Left lobe of liver (tissue), 2 donors: Measurements from ENCODE around the gene ANP32D. TPM values are rescaled to one million over a fixed set of nuclear protein-coding genes. Genes with fewer than 3 reads are reported as not detected.
A peak's percentile ranks its signal among the peaks of the same experiment; 100 is the strongest.
"Not testable (repeated sequence)": the region's sequence is repeated elsewhere in the genome, so short reads cannot be mapped to it uniquely, and the experiment has no call there.

ENCODE experiments used
- ATAC-seq: fragments of 200-7000 bp; cut with Tn5 transposase; one replicate; pipeline ENCODE4 v1.9.1; 2020; ENCODE audit warnings: mild to moderate bottlenecking, moderate library complexity
- DNase-seq: peaks from one replicate; pipeline ENCODE4 v3.0.0-alpha.2; 2020; ENCODE audit warnings: low spot score
- total RNA-seq: library from RNA; stranded (reverse); gene quantifications from one replicate; pipeline ENCODE4 v1.2.1, GENCODE V29; 2021
- donor health status: DM: no; HTN: no; CAD: no; lungs with moderate emphysema.
- donor health status: DM: no; HTN: yes; CAD: no.

The ANP32D gene
- total RNA-seq: not detected

DNA sequence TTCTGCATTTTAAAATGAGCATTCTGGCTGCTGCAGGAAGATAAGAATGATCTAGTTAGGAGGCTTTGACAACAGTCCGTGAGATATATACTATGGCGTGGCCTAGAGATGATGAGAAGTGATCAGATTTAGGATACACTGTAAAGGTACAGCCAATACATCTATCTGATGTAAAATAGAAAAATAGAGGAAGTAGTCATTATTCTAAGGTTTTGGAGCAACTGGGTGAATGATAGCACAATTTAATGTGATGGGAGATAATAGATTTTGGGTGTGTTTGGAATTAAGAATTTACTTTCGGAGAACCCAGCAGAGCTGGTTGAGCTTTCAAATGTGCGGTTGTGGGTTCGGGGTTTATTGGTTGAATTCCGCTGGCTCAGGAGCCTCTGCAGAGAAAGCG, at the start of gene ANP32D:
Gene ANP32D, plus strand, starts transcription at position 301 of the 400 bp plus-strand sequence. CDS start 106 bp downstream, outside the sequence.
- DNase-seq (no peak), ATAC-seq (no peak)

DNA sequence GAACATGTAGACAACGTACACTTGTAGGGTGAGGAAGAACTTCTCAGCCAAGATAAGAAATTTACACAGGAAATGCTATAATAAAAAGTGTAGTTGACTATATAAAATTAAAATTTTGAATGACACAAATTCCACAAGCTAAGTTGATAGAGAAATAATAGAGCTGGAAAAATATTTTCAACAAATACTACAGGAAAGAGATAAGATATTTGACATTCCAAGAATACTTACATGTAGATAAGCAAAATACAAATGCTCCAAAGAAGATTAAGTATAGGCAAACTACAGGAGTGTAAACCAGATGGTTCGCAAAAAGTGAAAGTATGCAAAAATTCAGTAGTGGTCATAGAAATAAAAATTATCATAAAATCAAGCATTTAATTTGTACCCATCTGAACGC, 49.2 kb upstream of the ANP32D start:
- no peak for ATAC-seq
- DNase-seq: no peak

DNA sequence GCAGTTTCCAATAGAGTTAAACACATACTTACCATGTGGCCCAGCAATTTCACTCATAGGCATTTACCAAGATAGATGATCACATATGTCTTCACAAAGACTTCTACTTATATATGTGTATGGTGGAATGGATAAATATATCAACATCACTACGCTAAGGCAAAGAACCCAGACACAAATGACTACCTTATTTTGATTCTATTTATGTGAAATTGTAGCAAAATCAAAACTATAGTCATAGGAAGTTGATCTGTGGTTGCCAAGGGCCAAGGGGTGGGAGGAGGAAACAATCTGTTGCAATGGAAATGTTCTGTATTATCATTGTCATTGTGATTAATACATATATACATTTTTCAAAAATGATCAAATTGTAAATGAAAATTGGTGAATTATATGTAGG, 47.7 kb upstream of the ANP32D start:
- DNase-seq: no peak
- ATAC-seq: no peak

DNA sequence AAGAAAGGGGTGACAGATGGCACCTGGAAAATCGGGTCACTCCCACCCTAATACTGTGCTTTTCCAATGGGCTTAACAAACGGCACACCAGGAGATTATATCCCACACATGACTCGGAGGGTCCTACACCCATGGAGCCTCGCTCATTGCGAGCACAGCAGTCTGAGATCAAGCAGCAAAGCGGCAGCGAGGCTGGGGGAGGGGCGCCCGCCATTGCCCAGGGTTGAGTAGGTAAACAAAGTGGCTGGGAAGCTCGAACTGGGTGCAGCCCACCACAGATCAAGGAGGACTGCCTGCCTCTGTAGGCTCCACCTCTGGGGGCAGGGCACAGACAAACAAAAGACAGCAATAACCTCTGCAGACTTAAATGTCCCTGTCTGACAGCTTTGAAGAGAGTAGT, 38.3 kb upstream of the ANP32D start:
- not testable (repeated sequence) for ATAC-seq, DNase-seq

DNA sequence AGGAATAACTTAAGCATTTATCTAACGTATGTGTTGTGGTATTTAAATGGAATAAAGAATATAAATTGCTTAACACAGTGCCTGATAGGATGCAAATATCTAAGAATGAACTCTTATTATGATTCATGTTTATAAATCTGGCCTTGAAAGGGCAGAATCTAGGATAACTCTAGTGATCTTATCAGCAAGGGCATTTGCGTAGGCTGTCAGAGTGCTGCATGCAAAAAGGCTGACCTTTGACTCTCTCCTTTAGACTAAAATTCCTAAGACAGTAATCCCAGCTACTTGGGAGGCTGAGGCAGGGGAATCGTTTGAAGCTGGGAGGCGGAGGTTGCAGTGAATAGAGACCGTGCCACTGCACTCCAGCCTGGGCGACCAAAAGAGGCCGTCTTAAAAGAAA, 31.3 kb upstream of the ANP32D start:
- DNase-seq (no peak), ATAC-seq (no peak)

DNA sequence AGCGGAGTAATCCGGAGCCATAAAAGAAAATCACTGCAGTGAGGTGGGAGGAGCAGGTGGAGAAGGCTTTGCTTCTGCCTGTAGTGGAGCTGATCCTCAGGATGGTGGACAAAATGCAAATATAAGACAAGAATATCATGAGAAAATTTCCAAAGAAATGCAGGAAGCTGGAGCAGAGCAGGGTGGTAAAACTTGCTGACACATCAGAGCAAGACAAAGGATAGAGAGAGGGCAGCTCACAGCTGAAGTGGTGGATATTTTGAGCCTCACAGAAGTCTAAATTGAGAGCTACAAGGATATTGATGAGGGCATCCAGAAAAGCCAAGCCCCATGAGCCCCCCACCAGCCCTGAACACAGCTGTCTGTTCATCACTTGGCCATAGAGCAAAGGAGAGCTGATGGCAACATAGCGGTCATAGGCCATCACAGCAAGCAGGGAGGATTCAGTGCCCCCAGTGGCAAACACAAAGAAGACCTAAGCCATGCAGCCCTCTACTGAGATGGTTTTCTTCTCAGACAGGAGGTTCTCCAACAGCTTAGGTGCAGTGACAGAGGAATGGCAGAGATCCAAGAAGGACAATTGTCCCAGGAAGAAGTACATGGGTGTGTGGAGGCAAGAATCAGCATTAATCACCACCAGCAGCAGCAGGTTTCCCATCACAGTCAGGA, 30.0 kb upstream of the ANP32D start:
- no peak for DNase-seq
- peak; percentile 19 for ATAC-seq

DNA sequence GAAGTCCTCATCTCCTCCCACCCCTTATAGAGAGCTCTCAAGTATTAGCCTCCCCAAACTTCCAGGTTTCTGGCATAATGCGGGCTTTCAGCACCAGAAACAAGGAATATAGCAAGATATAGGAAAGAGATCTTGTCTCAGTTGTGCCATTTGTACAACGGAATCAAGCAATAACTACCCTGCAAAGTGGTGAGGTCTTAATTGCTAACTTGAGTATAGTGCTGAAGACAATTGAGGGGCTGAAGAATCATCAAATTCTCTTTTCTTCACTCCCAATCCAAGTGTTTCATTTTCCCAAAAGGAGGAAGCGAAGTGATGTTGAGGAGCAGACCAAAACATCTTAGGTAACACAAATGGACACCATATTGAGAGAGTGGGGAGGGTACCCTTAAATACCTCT, 26.8 kb upstream of the ANP32D start:
- ATAC-seq (no peak), DNase-seq (no peak)

DNA sequence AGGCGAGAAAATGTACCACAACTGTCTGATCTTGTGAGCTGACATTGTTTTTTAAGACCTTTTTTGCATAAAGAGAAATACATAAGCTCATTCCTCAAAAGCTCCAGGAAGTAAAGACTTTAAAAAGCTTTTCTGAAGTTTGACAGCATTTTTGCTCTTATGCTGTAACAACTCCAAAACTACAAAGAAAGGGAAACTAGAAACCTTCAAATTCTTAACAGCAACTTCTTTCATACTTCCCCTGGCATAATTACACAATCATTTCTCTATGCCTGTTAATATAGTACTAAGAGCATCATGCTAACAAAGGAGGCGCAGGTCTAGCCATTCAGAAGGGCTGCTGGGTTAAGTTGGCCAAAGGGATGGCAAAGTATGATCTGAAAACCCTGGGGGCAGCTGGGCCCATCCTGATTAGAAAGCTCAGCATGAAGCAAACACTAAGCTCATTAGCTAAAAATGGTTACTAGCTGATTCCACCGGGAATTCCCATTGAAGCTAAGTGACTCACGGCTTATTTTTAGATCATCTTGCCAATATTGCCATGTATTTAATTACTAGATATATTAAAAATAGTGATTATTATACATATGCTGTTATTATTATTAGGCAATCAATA, 26.1 kb upstream of the ANP32D start:
- ATAC-seq (no peak), DNase-seq (no peak)

DNA sequence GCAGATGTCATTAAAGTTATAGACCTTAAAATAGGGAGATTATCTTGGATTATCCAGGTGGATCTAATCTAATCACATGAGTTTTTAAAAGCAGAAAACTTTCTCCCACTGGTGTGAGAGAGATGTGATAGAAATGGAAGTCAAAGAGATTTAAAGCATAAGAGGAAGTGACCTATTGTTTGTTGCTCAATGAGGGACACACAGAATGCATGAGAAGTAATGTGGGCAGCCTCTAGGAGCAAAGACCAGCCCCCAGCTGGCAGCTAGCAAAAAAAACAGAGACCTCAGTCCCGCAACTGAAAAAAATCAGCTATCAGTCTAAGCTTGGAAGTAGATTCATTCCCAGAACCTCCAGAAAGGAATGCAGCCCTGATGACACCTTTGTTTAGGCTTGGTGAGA, 24.6 kb upstream of the ANP32D start:
- no peak for ATAC-seq

DNA sequence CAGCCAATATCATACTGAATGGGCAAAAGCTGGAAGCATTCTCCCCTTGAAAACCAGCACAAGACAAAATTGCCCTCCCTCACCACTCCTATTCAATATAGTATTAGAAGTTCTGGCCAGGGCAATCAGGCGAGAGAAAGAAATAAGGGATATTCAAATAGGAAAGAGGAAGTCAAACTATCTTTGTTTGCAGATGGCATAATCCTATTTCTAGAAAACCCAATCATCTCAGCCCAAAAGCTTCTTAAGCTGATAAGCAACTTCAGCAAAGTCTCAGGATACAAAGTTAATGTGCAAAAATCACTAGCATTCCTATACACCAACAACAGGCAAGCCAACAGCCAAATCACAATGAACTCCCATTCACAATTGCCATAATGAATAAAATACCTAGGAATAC, 21.0 kb upstream of the ANP32D start:
- no peak for DNase-seq
- no peak for ATAC-seq

More for the DNA sequence above, 24.6 kb upstream of the ANP32D start:
- DNase-seq: no peak

DNA sequence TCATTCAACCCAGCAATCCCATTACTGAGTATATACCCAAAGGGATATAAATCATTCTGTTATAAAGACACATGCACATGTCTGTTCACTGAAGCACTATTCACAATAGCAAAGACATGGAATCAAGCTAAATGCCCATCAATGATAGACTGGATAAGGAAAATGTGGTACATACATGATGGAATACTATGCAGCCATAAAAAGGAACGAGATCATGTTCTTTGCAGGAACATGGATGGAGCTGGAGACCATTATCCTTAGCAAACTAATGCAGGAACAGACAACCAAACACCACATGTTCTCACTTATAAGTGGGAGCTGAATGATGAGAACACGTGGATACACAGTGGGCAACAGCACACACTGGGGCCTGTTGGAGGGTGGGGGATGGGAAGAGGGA, 19.4 kb upstream of the ANP32D start:
- not testable (repeated sequence) for DNase-seq, ATAC-seq

DNA sequence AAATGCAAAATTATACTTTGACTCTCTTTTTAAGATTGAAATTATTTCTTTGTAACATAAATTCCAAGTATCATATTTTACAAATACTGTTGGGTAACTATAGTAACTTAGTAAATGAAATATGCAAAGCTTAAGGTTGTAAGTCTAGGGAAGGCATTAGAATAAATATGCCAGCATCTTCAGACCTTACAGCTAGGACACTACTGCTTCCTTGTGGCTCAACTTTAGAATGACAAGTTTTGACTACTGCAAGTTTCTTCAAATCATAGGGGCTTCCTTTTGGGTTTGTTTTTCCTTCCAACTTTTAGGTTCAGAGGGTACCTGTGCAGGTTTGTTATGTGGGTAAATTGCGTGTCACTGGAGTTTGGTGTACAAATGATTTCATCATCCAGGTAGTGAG, 17.7 kb upstream of the ANP32D start:
- DNase-seq (no peak), ATAC-seq (peak; percentile 41)

DNA sequence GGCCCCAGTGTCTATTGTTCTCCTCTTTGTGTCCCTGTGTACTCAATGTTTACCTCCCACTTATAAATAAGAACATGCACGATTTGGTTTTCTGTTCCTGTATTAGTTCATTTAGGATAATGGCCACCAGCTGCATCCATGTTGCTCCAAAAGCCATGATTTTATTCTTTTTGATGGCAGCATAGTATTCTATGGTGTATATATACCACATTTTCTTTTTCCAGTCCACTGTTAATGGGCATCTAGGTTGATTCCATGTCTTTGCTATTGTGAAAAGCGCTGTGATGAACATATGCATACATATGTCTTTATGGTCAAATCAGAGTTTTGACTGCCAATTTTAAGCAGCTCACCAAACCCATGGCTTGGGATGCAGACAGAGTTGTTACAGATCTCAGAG, 17.2 kb upstream of the ANP32D start:
- no peak for DNase-seq
- no peak for ATAC-seq

DNA sequence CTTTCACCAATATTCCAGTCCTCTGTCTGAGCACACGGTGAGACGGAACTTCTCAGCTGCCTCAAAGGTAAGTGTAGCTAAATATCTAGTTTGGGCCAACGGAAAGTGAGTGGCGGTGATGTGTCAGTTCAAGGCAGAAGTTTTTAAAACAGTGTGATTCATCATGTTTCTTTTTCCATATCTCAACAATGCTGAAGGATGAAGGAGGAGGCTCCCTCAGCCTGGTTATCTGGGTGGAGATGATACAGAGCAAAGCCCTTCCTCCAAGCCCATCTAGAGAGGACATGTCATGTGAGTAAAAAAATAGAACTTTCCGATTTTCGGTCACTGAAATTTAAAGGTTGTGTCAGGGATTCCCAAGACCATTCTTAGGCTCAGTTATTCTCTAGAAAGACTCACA, 13.1 kb upstream of the ANP32D start:
- ATAC-seq (no peak), DNase-seq (no peak)

DNA sequence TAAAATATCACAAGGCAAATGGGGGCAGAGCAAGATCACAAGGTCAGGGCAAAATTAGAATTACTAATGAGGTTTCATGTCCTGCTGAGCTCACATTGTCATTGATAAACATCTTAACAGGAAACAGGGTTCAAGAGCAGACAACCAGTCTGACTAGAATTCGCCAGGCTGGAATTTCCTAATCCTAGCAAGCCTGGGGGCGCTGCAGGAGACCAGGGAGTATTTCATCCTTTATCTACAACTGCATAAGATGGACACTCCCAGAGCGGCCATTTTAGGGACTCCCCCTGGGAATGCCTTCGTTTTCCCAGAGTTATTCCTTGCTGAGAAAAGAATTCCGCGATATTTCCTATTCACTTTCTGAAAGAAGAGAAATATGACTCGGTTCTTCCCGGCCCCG, 3.3 kb upstream of the ANP32D start:
- not testable (repeated sequence) for ATAC-seq, DNase-seq

DNA sequence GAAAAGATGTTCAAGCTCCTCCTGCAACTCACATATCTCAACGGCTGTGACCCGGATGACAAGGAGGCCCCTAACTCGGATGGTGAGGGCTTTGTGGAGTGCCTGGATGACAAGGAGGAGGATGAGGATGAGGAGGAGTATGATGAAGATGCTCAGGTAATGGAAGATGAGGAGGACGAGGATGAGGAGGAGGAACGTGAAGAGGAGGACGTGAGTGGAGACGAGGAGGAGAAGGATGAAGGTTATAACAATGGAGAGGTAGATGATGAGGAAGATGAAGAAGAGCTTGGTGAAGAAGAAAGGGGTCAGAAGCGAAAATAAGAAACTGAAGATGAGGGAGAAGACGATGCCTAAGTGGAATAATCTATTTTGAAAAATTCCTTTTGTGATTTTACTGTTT, 702 bp downstream of the ANP32D start:
- no peak for DNase-seq
- no peak for ATAC-seq

DNA sequence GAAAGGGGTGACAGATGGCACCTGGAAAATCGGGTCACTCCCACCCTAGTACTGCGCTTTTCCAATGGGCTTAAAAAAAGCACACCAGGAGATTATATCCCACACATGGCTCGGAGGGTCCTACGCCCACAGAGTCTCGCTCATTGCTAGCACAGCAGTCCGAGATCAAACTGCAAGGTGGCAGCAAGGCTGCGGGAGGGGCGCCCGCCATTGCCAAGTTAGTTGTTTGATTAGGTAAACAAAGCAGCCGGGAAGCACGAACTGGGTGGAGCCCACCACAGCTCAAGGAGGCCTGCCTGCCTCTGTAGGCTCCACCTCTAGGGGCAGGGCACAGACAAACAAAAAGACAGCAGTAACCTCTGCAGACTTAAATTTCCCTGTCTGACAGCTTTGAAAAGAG, 2.1 kb downstream of the ANP32D start:
- ATAC-seq, DNase-seq: not testable (repeated sequence)

DNA sequence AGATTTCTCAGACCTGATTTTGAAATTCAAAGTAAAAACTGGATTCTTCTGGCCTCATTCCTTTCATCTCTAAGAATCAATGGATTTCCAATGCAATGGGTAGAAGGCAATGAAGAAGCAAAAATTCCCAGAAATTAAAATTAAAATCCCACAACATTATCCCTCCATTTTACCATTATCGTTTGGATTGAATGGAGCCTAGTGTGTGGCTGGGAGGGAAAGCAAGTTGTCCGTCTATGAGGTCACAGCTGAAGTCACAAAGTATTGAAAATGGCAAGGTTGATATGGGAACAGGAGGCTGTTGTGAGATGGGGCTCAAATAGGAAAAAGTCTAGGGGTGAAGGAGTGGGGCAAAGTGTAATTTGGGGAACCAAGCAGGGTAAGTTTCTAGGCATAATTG, 9.8 kb downstream of the ANP32D start, which contains the start of gene C12orf54:
Gene C12orf54, plus strand, starts transcription at position 301 of the 400 bp plus-strand sequence. CDS start 799 bp downstream, outside the sequence.
- no peak for DNase-seq
- no peak for ATAC-seq

DNA sequence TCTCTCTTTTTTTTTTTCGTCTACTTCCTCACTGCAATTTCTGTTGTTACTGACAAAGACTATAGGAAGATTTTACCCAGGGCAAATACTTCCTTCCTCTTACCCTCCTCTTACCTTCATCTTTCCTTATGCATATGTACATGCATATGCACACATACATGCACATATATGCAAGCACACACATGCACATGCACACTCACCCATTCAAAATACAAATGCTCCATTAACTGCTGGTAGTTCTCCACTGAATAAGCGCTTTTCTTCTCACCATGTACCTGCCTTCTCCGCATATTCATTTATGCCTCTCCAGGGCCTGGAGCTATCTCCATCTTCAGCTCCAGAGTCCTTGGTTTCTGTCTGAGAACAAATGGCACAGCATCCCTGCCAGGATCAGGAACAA, 10.6 kb downstream of the ANP32D start:
- ATAC-seq (no peak), DNase-seq (no peak)

DNA sequence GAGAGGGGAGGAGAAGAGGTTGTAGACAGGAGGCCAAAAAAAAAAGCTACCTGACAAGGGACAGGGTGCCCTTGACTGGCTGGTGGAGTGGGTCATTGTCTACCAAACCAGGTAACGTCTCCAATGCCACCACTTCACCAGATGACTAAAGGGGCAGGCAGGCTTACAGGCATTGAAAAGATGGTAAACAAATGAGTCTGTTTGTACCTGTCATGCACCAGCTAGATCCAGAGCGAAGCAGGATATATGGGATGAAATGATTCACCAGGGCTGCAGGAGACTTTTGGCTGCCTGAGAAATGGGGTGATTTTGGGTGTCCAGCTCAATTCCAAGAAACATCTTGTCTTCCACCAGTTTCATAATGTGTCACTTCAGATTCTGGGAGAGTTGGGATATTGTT, 13.9 kb downstream of the ANP32D start:
- no peak for DNase-seq
- ATAC-seq: no peak

DNA sequence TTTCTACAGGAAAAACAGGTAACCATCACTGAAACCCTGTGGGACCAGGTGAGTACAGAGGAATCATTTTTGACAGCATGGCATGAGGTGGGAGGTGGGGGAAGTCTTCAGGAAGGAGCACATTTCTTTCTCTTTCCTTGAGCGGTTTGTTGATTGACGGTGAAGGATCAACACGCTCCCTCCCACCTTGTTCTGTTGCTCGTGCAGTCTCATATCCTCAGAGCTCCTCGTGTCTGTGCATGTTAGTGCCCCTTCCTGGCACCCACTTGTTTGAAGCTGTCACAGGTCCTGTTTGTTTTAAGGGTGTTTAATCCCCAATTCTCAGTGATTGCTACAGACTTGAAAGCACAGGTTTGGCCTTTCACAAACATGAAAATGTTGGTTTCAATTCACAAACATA, 14.3 kb downstream of the ANP32D start:
- no peak for DNase-seq
- no peak for ATAC-seq

DNA sequence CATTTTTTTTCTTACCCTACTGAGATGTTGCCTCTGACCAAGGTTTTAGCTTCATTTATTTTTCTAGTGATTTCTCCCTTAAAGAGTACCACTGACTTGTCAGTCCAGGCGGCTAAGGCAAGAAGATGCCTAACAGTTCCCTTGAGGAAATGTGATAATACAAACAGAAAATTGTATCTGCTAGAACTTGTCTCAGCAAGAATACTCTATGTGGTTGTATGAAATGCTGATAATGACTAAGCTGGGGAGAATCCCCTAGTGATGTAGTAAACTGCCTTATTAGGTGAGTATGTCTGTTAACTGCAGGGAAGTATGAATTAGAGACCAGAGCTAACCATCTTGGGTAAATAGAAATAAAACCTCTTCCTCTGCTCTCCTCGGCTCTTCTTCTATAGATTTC, 16.7 kb downstream of the ANP32D start:
- ATAC-seq (no peak), DNase-seq (no peak)

DNA sequence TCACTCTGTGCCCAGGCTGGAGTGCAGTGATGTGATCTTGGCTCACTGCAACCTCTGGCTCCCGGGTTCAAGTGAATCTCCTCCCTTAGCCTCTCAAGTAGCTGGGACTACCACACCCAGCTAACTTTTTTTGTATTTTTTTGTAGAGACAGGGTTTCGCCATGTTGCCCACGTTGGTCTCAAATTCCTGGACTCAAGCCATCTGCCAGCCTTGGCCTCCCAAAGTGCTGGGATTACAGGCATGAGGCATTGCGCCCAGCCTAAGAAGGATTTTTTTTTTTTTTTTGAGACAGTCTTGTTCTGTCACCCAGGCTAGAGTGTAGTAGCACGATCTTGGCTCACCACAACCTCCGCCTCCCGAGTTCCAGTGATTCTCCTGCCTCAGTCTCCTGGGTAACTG, 17.1 kb downstream of the ANP32D start:
- not testable (repeated sequence) for ATAC-seq, DNase-seq
